ENCODE measurements around the gene GPR107. TPM values are rescaled to one million over a fixed set of nuclear protein-coding genes. Genes with fewer than 3 reads are reported as not detected.

GPR107 gene
- total and polyA plus RNA-seq, 2 experiments from 2014 or later: 6.2 to 30.7 TPM

DNA sequence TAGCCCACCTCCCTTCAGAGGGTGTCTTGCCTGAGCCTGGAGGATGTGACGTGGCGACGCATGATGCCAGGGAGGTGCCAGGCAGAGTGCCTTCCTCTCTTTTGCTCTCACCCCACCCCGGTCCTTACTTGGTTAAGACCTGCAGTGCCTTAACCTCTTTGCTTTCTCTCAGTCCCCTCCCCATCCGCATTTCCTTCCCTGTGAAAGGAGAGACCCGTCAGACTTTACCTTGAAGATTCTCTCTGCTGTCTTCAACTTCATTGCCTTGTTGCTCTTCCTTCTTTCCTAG lies 66.5 kb downstream of the GPR107 start:
- Histone ChIP-seq H3K4me3 (no peak overlapping the region), H3F3A (replicated peaks; ENCODE audit: low read depth) (no peaks in the 10 kb centered on the region), H3K4me2 (no peak overlapping the region), H3K36me3 (ENCODE audit: insufficient read depth) (peaks cover 9% of the 10 kb centered on the region; the same call in 1 of the 2 replicates), H3K27ac (ENCODE audit: low read depth) (0 out of 2 replicates have a peak overlapping the region, but pooled peaks have one; percentile 85), H3K4me1 (ENCODE audit: insufficient read depth) (peaks cover 5% of the 10 kb centered on the region), H3K79me2 (replicated peaks; ENCODE audit: insufficient read depth) (no peaks in the 10 kb centered on the region), H3K9me2 (ENCODE audit: insufficient read depth) (no peaks in the 10 kb centered on the region), H4K20me1 (replicated peaks; ENCODE audit: insufficient read depth) (peaks cover 3% of the 10 kb centered on the region; the same call in 1 of the 2 replicates), H3K27me3 (ENCODE audit: insufficient read depth) (no peaks in the 10 kb centered on the region), H2AFZ (no peak overlapping the region)
- Mint-ChIP-seq H3K4me3 (no peak overlapping the region; the same call in 2 of the 3 replicates), H3K36me3 (ENCODE audit: low read depth) (peaks cover 1% of the 10 kb centered on the region; the same call in 2 of the 3 replicates), H3K27ac (no peak overlapping the region), H3K4me1 (peaks cover 47% of the 10 kb centered on the region), H3K9me3 (no peaks in the 10 kb centered on the region), H3K27me3 (ENCODE audit: insufficient read depth, low read depth, poor library complexity) (peaks cover 13% of the 10 kb centered on the region)
- TF ChIP-seq STAT1 (IDR thresholded peaks at IDR 0.05; ENCODE audit: unreplicated experiment) (no peak), JUNB (IDR thresholded peaks at IDR 0.05; ENCODE audit: unreplicated experiment) (no peak), EZH2phosphoT487 (IDR thresholded peaks at IDR 0.05; ENCODE audit: unreplicated experiment) (no peak), EZH2 (IDR thresholded peaks at IDR 0.05; ENCODE audit: low read depth, unreplicated experiment) (no peak), CREB1 (CRISPR knock-in tag; IDR thresholded peaks at IDR 0.05; ENCODE audit: low read depth) (no peak), POLR2AphosphoS5 (IDR thresholded peaks at IDR 0.05; ENCODE audit: low read depth) (no peak), ZNF331 (CRISPR knock-in tag; IDR thresholded peaks at IDR 0.05; ENCODE audit: low read depth) (no peak), ZNF114 (CRISPR knock-in tag; IDR thresholded peaks at IDR 0.05) (no peak), NANOG (IDR thresholded peaks at IDR 0.05; ENCODE audit: borderline replicate concordance) (no peak)
- TF ChIP-seq, protein P1, sequence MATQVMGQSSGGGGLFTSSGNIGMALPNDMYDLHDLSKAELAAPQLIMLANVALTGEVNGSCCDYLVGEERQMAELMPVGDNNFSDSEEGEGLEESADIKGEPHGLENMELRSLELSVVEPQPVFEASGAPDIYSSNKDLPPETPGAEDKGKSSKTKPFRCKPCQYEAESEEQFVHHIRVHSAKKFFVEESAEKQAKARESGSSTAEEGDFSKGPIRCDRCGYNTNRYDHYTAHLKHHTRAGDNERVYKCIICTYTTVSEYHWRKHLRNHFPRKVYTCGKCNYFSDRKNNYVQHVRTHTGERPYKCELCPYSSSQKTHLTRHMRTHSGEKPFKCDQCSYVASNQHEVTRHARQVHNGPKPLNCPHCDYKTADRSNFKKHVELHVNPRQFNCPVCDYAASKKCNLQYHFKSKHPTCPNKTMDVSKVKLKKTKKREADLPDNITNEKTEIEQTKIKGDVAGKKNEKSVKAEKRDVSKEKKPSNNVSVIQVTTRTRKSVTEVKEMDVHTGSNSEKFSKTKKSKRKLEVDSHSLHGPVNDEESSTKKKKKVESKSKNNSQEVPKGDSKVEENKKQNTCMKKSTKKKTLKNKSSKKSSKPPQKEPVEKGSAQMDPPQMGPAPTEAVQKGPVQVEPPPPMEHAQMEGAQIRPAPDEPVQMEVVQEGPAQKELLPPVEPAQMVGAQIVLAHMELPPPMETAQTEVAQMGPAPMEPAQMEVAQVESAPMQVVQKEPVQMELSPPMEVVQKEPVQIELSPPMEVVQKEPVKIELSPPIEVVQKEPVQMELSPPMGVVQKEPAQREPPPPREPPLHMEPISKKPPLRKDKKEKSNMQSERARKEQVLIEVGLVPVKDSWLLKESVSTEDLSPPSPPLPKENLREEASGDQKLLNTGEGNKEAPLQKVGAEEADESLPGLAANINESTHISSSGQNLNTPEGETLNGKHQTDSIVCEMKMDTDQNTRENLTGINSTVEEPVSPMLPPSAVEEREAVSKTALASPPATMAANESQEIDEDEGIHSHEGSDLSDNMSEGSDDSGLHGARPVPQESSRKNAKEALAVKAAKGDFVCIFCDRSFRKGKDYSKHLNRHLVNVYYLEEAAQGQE (IDR thresholded peaks at IDR 0.05; ENCODE audit: unreplicated experiment): no peak
- TF ChIP-seq, protein P2, sequence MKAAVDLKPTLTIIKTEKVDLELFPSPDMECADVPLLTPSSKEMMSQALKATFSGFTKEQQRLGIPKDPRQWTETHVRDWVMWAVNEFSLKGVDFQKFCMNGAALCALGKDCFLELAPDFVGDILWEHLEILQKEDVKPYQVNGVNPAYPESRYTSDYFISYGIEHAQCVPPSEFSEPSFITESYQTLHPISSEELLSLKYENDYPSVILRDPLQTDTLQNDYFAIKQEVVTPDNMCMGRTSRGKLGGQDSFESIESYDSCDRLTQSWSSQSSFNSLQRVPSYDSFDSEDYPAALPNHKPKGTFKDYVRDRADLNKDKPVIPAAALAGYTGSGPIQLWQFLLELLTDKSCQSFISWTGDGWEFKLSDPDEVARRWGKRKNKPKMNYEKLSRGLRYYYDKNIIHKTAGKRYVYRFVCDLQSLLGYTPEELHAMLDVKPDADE (IDR thresholded peaks at IDR 0.05): no peak
- TF ChIP-seq, protein P3, sequence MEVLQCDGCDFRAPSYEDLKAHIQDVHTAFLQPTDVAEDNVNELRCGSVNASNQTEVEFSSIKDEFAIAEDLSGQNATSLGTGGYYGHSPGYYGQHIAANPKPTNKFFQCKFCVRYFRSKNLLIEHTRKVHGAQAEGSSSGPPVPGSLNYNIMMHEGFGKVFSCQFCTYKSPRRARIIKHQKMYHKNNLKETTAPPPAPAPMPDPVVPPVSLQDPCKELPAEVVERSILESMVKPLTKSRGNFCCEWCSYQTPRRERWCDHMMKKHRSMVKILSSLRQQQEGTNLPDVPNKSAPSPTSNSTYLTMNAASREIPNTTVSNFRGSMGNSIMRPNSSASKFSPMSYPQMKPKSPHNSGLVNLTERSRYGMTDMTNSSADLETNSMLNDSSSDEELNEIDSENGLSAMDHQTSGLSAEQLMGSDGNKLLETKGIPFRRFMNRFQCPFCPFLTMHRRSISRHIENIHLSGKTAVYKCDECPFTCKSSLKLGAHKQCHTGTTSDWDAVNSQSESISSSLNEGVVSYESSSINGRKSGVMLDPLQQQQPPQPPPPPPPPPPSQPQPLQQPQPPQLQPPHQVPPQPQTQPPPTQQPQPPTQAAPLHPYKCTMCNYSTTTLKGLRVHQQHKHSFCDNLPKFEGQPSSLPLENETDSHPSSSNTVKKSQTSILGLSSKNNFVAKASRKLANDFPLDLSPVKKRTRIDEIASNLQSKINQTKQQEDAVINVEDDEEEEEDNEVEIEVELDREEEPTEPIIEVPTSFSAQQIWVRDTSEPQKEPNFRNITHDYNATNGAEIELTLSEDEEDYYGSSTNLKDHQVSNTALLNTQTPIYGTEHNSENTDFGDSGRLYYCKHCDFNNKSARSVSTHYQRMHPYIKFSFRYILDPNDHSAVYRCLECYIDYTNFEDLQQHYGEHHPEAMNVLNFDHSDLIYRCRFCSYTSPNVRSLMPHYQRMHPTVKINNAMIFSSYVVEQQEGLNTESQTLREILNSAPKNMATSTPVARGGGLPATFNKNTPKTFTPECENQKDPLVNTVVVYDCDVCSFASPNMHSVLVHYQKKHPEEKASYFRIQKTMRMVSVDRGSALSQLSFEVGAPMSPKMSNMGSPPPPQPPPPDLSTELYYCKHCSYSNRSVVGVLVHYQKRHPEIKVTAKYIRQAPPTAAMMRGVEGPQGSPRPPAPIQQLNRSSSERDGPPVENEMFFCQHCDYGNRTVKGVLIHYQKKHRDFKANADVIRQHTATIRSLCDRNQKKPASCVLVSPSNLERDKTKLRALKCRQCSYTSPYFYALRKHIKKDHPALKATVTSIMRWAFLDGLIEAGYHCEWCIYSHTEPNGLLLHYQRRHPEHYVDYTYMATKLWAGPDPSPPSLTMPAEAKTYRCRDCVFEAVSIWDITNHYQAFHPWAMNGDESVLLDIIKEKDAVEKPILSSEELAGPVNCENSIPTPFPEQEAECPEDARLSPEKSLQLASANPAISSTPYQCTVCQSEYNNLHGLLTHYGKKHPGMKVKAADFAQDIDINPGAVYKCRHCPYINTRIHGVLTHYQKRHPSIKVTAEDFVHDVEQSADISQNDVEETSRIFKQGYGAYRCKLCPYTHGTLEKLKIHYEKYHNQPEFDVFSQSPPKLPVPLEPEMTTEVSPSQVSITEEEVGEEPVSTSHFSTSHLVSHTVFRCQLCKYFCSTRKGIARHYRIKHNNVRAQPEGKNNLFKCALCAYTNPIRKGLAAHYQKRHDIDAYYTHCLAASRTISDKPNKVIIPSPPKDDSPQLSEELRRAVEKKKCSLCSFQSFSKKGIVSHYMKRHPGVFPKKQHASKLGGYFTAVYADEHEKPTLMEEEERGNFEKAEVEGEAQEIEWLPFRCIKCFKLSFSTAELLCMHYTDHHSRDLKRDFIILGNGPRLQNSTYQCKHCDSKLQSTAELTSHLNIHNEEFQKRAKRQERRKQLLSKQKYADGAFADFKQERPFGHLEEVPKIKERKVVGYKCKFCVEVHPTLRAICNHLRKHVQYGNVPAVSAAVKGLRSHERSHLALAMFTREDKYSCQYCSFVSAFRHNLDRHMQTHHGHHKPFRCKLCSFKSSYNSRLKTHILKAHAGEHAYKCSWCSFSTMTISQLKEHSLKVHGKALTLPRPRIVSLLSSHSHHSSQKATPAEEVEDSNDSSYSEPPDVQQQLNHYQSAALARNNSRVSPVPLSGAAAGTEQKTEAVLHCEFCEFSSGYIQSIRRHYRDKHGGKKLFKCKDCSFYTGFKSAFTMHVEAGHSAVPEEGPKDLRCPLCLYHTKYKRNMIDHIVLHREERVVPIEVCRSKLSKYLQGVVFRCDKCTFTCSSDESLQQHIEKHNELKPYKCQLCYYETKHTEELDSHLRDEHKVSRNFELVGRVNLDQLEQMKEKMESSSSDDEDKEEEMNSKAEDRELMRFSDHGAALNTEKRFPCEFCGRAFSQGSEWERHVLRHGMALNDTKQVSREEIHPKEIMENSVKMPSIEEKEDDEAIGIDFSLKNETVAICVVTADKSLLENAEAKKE (CRISPR knock-in tag; IDR thresholded peaks at IDR 0.05): no peak
- TF ChIP-seq, protein P4, sequence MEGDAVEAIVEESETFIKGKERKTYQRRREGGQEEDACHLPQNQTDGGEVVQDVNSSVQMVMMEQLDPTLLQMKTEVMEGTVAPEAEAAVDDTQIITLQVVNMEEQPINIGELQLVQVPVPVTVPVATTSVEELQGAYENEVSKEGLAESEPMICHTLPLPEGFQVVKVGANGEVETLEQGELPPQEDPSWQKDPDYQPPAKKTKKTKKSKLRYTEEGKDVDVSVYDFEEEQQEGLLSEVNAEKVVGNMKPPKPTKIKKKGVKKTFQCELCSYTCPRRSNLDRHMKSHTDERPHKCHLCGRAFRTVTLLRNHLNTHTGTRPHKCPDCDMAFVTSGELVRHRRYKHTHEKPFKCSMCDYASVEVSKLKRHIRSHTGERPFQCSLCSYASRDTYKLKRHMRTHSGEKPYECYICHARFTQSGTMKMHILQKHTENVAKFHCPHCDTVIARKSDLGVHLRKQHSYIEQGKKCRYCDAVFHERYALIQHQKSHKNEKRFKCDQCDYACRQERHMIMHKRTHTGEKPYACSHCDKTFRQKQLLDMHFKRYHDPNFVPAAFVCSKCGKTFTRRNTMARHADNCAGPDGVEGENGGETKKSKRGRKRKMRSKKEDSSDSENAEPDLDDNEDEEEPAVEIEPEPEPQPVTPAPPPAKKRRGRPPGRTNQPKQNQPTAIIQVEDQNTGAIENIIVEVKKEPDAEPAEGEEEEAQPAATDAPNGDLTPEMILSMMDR (conservative IDR thresholded peaks at IDR 0.05; ENCODE audit: low read depth in 2 of 2): no peak
- no peak for DNase-seq (ENCODE audit: low spot score)
- ATAC-seq: no peak

Measured in GM23338 (cell line).